ENCODE results near the gene ANLN. TPM values are rescaled to one million over a fixed set of nuclear protein-coding genes. Genes with fewer than 3 reads are reported as not detected.

The ANLN gene
- total RNA-seq, 1 experiment from 2014 or later: 27.5 TPM

Other genes with a start within 250 kb of the ANLN start
- 28.8 and 63.5 TPM in 2 replicates for gene EEPD1, start 236.6 kb upstream of the ANLN start, total RNA-seq (2014; rRNA removed; shearing (Covaris generic); ENCODE audit: low replicate concordance)